HG02759 (cell line): ENCODE results near the gene ACP2.

Experiments
- ATAC-seq: cut with Tn5 transposase; IDR thresholded peaks from one replicate; pipeline ENCODE4 v1.9.1; 2021; ENCODE audit warnings: mild to moderate bottlenecking, moderate library complexity; ENCODE audit not compliant: unreplicated experiment

ACP2 gene

DNA sequence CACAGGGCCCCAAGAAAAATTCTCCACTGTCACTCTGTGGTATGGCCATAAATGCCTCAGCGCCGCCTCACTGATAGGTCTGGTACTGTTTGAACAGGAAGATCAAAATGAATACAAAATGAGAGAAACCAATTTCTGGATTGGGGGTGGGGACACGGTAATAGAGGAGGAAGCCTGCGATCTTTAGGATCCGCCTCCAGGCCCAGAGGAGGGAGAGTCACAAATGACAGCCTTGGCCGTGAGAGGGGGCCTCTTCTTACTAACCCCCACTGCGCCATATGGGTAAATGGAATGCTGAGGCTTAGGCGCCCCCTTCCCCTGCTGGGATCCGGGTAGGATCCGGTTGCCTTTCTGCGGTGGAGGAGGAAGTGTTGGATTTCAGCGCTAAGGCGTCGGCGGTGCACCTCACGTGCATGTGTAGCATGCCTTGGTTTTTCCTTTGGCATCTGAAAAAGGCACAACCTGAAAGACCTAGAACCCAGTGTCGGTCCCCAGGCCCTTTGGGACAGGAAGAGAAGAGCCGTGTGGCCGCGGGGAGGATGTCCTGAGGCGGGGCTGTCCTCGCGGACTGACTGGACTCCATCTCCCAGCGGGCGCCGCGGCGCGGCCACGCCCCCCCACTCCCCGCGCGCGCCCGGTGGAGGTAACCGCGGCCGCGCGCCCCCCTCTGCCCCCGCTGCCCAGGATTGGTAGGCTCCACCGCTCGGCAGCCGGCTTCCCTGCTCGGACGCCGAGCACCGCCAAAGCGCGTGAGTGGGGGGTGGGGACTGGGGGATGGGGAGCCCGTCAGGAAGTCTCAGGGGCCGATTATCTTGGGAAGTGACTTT is 20.6 kb upstream of the ACP2 start:
- ATAC-seq, result peak; percentile 59

GRCh38 chr11:47268448-47269001 is 19.9 kb upstream of the ACP2 start:
- no peak for ATAC-seq

DNA sequence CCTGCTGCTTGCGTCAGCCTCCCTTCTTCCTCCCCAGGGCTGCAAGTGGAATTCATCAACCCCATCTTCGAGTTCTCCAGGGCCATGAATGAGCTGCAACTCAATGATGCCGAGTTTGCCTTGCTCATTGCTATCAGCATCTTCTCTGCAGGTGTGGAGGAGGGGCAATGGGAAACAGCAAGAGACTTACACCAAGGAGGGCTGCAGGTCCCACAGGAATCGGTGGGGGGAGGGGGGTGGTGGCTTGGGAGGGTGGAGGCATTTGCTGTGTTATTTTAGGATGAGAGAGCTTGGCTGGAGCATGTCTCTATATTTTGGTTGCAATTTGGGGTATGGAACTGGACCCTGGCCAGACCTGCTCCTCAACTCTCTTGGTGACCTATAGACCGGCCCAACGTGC is 19.3 kb upstream of the ACP2 start:
- ATAC-seq, result no peak

DNA sequence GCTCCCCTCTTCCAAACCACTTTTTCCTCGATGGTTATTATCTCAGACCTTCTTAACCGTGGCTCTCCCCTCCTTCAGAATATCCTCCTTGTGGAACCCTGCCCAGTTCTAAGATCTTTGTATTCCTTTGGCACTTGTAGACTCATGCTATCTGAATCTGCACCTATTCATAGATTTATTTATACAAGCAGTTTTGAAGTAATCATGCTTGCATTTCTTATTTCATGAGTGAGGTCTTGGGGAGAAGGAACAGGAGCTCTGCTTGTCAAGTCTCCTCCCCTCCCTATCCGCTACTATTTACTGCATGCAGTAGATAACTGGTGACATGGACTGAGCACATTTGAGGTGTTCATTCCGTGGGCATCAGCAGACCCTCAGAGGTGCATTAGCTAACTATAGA is 15.9 kb upstream of the ACP2 start:
- no peak for ATAC-seq

GRCh38 chr11:47264119-47264518 is 15.5 kb upstream of the ACP2 start:
- no peak for ATAC-seq

DNA sequence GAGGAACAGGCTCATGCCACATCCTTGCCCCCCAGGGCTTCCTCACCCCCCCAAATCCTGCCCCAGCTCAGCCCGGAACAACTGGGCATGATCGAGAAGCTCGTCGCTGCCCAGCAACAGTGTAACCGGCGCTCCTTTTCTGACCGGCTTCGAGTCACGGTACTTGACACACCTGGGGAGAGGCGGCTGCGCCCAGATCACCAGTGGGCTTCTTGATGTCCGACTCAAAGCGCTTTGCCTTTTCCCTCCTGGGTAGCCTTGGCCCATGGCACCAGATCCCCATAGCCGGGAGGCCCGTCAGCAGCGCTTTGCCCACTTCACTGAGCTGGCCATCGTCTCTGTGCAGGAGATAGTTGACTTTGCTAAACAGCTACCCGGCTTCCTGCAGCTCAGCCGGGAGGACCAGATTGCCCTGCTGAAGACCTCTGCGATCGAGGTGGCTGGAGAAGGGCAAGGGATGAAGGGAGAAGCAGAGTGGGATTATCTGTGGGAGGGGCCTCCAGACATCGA is 12.7 kb upstream of the ACP2 start:
- no peak for ATAC-seq

GRCh38 chr11:47260366-47260765 is 11.8 kb upstream of the ACP2 start:
- no peak for ATAC-seq

- peak; percentile 58 for ATAC-seq
Observed at GRCh38 chr11:47259232-47259977, 10.8 kb upstream of the ACP2 start.

DNA sequence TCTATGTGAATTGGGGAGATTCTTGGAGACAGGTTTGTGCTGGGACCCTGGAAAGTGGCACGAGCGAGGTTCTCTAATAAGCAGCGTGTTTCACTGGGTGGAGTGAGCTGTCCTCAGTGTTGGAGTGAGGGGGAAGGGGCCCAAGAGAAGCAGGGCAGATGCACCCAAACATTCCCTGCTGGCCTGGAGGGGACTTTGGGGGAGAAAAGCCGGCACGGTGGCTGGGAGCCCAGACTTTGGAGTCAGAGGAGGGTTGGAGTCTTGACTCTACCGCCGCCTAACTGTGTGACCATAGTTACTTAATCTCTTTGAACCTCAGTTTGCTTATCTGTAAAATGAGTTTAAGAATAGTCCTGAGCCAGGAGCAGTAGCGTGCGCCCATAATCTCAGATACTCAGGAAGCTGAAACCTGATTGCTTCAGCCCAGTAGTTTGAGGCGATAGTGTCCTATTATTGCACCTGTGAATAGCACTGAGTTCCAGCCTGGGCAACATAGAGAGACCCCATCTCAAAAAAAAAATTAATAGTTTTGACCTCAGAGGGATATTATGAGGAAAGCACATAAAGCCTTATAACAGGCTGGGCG is 9.8 kb upstream of the ACP2 start:
- ATAC-seq, result no peak

DNA sequence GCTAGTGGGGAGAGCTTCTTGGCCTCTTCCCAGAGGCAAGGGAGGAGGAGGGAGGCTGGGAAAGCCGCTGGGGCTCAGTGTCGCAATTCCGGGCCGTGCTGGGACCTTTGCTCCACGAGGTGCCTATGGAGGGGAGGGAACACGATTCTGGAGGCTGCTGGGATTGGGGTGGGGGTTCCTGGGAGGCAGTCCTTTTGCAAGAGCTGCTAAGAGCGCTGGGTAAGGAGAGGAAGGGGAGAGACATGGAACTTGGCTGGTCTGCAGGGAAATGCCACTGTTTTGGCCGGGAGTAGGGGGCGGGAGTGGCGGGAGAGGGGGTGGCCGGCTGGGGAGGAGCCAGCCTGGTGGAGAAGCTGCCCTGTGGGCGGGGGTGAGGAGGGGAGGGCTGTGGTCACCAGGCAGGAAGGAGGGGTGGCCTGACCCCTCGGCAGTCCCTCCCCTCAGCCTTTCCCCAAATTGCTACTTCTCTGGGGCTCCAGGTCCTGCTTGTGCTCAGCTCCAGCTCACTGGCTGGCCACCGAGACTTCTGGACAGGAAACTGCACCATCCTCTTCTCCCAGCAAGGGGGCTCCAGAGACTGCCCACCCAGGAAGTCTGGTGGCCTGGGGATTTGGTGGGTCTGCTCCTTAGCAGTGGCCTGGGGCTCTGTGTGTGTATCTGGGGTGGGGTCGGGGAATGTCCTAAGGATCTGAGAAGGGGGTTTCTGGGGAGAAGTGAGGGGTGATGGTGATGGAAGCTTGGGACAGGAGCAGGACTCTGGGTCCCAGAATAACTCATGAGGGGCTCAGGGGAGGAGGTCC is 9.1 kb upstream of the ACP2 start, which contains the start of gene NR1H3:
NR1H3 (plus strand) TSS at position 480 of the 800 bp plus-strand sequence. CDS start 1,221 bp downstream, outside the sequence.
- ATAC-seq, result no peak

- no peak for ATAC-seq
Observed at GRCh38 chr11:47257177-47257516, 8.5 kb upstream of the ACP2 start.

GRCh38 chr11:47256374-47256773 is 7.8 kb upstream of the ACP2 start:
- no peak for ATAC-seq

- ATAC-seq, result no peak
Observed at GRCh38 chr11:47254386-47254785, 5.8 kb upstream of the ACP2 start.

GRCh38 chr11:47253660-47254059 is 5.0 kb upstream of the ACP2 start:
- ATAC-seq, result no peak

DNA sequence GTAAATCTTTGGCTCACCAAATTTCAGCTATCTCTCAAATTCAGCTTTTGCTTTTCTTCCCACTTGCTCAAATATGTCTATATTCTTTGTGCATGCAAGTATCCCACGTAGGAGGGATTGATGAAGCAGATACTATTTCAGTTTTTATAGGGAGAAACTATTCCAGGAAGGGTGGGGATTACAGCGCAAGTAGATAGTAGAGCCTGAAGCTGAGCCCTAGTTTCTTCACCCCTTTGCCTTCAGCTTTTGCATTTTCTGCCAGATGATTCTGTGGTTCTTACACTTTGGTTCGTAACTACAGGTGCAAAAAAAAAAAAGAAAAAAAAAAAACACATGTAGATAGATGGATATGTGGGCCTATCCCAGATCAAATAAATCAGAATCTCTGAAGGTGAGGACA is 3.1 kb upstream of the ACP2 start:
- no peak for ATAC-seq

DNA sequence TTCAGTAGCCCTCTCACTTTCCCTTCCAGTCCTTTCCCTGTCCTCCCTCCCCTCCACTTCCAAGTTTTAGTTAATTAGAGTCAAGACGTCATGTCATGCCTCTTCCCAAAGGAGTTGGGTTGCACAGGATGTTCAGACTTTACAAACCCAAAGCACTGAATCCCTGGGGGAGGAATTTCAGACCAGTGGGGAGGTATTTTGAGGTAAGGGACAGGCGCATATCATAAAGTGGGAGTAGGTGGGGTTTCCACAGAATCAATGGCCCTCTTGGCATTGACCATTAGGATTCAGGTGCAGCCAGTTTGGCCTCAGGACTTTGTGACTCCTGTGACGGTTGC is 733 bp upstream of the ACP2 start:
- no peak for ATAC-seq

DNA sequence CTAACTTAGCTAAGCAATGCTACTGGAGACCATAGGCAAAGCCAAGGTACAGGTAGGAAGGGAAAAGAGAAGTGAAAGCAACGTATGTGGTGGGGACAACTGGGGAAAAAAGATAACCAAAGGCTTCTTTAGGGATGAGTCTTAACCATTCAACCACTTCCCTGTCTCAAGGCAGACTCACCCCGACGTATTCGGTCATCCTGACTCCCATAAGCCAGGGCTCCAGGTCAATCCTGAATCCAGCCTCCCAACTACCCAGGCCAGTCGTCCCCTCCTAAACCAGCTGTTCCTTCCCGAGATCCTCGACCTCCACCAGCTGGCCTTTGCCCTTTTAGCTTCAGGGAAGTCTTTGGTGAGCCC is 330 bp downstream of the ACP2 start:
- ATAC-seq, result peak; percentile 22

DNA sequence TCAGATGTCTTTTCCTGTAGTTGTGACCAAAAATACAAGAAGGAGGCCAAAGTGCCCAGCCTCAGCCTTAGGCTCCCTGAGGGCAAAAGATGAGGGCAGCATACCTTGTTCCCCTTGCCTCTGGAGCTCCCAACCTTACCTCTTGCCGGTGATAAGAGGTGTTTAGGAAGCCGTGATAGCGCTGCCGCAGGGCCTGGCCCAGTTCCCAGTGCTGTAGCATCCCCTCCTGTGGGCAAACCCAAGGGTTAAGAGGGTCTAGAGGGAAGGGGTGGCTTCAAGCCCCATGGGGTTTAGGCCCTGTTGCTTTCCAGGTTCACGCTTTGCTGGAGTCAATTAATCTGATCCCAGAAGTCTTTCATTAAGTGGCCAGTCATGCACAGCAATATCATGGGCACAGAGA is 1.1 kb downstream of the ACP2 start:
- no peak for ATAC-seq

DNA sequence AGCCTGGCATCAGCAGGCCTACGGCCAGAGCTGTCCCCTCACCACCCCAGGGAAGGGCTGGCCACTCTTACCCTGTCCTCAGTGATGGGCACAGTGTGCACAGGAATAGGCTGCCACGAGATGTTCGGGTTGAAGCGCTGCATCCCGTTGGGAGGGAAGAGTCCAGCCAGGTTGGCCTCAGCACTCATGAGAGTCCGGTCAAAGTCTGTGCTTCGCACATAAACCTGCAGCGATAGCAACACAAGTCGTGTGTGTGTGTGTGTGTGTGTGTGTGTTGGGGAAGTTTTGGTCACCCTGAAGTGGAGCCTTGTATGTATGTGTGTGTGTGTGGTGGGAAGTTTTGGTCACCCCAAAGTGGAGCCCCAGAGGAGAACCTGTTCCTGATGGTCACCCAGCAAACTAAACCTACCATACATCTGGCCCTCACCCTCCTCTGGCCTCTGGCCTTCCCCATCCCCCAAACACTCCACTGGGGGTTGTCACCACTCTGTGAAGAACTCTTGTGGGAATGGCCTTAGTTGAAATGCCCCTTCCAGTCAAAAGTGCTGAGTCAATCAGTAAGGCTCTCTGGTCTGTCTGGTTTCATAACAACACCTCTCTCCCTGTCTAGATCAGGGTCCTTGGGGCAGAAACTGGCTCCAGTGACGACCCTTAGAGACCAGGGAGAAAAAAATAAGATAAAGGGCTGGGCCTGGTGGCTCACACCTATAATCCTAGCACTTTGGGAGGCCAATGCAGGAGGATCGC is 2.8 kb downstream of the ACP2 start:
- no peak for ATAC-seq
